Neural cell (in vitro differentiated cells): ENCODE data around the gene NTF4. TPM values are rescaled to one million over a fixed set of nuclear protein-coding genes. Genes with fewer than 3 reads are reported as not detected.
A peak's percentile ranks its signal among the peaks of the same experiment; 100 is the strongest.

Source experiments
- H2AFZ ChIP-seq: fragments of 200-600, 300-800 bp; sonication (generic), shearing (Covaris generic); 2 replicates; pipeline ENCODE4 v1.6.0; 2014; ENCODE audit warnings: low read depth, mild to moderate bottlenecking, antibody characterized with exemption, low read length, moderate library complexity
- H3F3A ChIP-seq: fragments of 200-600 bp; shearing (Covaris generic); 2 replicates; pipeline ENCODE4 v1.6.1; 2016; ENCODE audit warnings: mild to moderate bottlenecking, moderate library complexity, mixed read lengths, antibody characterized with exemption, low read length; ENCODE audit not compliant: insufficient read depth, poor library complexity, severe bottlenecking
- H3K27ac ChIP-seq: fragments of 200-600, 300-800 bp; sonication (generic), shearing (Covaris generic); 2 replicates; pipeline ENCODE4 v1.5.1; 2014; ENCODE audit warnings: mild to moderate bottlenecking, low read length, moderate library complexity
- H3K27me3 ChIP-seq: fragments of 300-800, 200-600 bp; sonication (generic), shearing (Covaris generic); 2 replicates; pipeline ENCODE4 v1.6.0; 2014; ENCODE audit warnings: mild to moderate bottlenecking, low read depth, low read length, moderate library complexity; ENCODE audit not compliant: insufficient read depth
- H3K36me3 ChIP-seq: fragments of 300-800, 200-600 bp; sonication (generic), shearing (Covaris generic); 2 replicates; pipeline ENCODE4 v1.5.1; 2014; ENCODE audit warnings: mild to moderate bottlenecking, antibody characterized with exemption, low read length, moderate library complexity; ENCODE audit not compliant: insufficient read depth
- H3K4me2 ChIP-seq: fragments of 300-800, 200-600 bp; sonication (generic), shearing (Covaris generic); 2 replicates; pipeline ENCODE4 v1.6.0; 2014; ENCODE audit warnings: mild to moderate bottlenecking, low read length
- H3K4me3 ChIP-seq: fragments of 300-800, 200-600 bp; sonication (generic), shearing (Covaris generic); 2 replicates; pipeline ENCODE4 v1.5.1; 2014; ENCODE audit warnings: mild to moderate bottlenecking, low read length, moderate library complexity
- H3K79me2 ChIP-seq: fragments of 200-600 bp; shearing (Covaris generic); replicated peaks from 2 replicates; pipeline ENCODE4 v1.6.0; 2014; ENCODE audit warnings: mild to moderate bottlenecking, low read length, moderate library complexity; ENCODE audit not compliant: insufficient read depth
- H3K9ac ChIP-seq: fragments of 300-800, 200-600 bp; sonication (generic), shearing (Covaris generic); 2 replicates; pipeline ENCODE4 v1.6.1; 2016; ENCODE audit warnings: mild to moderate bottlenecking, low read length, mixed read lengths
- H3K9me2 ChIP-seq: fragments of 200-600 bp; shearing (Covaris generic); 2 replicates; pipeline ENCODE4 v1.6.1; 2016; ENCODE audit warnings: mild to moderate bottlenecking, low read length, mixed read lengths; ENCODE audit not compliant: insufficient read depth
- H3K9me3 ChIP-seq: fragments of 200-600, 300-800 bp; sonication (generic), shearing (Covaris generic); 2 replicates; pipeline ENCODE4 v1.6.1; 2016; ENCODE audit warnings: mild to moderate bottlenecking, mixed run types, low read length, moderate library complexity, mixed read lengths
- H4K20me1 ChIP-seq: fragments of 200-600 bp; shearing (Covaris generic); 2 replicates; pipeline ENCODE4 v1.6.1; 2016; ENCODE audit warnings: mild to moderate bottlenecking, mixed run types; ENCODE audit not compliant: insufficient read depth
- EP300 ChIP-seq: fragments of 450-650 bp; conservative IDR thresholded peaks from 2 replicates; pipeline ENCODE4 v1.6.1; 2014; ENCODE audit warnings: antibody characterized with exemption, mild to moderate bottlenecking, moderate library complexity; ENCODE audit not compliant: poor library complexity, severe bottlenecking
- EZH2 ChIP-seq: fragments of 200-600, 300-800 bp; shearing (Covaris generic), sonication (generic); IDR thresholded peaks from 2 replicates; pipeline ENCODE4 v1.6.1; 2014; ENCODE audit warnings: antibody characterized with exemption, low read length, borderline replicate concordance, mild to moderate bottlenecking; ENCODE audit not compliant: insufficient read depth, poor library complexity, severe bottlenecking
- MXI1 ChIP-seq: fragments of 450-650 bp; conservative IDR thresholded peaks from 2 replicates; pipeline ENCODE4 v1.6.1; 2014; ENCODE audit warnings: antibody characterized with exemption, mild to moderate bottlenecking; ENCODE audit not compliant: poor library complexity, severe bottlenecking
- POLR2AphosphoS5 ChIP-seq: IDR thresholded peaks from 2 replicates; pipeline ENCODE4 v1.6.1; 2012
- RAD21 ChIP-seq: fragments of 450-650 bp; conservative IDR thresholded peaks from 2 replicates; pipeline ENCODE4 v1.6.1; 2014; ENCODE audit warnings: antibody characterized with exemption, mild to moderate bottlenecking, moderate library complexity
- SMC3 ChIP-seq: fragments of 450-650 bp; conservative IDR thresholded peaks from 2 replicates; pipeline ENCODE4 v1.6.1; 2014; ENCODE audit warnings: antibody characterized with exemption, mild to moderate bottlenecking, moderate library complexity; ENCODE audit not compliant: poor library complexity
- TAF1 ChIP-seq: IDR thresholded peaks from 2 replicates; pipeline ENCODE4 v1.6.1; 2012; ENCODE audit warnings: low read depth
- polyA plus RNA-seq: library from polyadenylated mRNA; depleted of rRNA; stranded (reverse); fragments of >200 nt; gene quantifications from 2 replicates; pipeline ENCODE4 v1.2.3, GENCODE V29; 2014
- TF ChIP-seq, protein P1 (sequence below): fragments of 450-650 bp; IDR thresholded peaks from 2 replicates; pipeline ENCODE4 v1.5.1; 2014; ENCODE audit warnings: antibody characterized with exemption, mild to moderate bottlenecking, moderate library complexity; ENCODE audit not compliant: poor library complexity, severe bottlenecking
- TF ChIP-seq, protein P2 (sequence below): IDR thresholded peaks from 2 replicates; pipeline ENCODE4 v1.6.1; 2012; ENCODE audit warnings: borderline replicate concordance

NTF4 gene
- polyA plus RNA-seq, 1 donor from 2014 or later = not detected

DNA sequence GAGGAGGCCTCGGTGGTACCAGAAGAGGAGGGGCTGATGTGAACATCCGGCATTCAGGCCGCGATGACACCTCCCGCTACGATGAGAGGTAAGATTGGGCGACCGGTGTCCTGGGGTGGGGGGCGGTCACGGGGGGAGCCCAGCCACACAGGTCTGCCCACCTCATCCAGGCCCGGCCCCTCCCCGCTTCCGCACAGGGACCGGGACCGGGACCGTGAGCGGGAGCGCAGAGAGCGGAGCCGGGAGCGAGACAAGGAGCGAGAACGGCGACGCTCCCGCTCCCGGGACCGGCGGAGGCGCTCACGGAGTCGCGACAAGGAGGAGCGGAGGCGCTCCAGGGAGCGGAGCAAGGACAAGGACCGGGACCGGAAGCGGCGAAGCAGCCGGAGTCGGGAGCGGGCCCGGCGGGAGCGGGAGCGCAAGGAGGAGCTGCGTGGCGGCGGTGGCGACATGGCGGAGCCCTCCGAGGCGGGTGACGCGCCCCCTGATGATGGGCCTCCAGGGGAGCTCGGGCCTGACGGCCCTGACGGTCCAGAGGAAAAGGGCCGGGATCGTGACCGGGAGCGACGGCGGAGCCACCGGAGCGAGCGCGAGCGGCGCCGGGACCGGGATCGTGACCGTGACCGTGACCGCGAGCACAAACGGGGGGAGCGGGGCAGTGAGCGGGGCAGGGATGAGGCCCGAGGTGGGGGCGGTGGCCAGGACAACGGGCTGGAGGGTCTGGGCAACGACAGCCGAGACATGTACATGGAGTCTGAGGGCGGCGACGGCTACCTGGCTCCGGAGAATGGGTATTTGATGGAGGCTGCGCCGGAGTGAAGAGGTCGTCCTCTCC, 43.2 kb upstream of the NTF4 start:
- Histone ChIP-seq H3K27me3 (no peaks in the 10 kb centered on the region), H3F3A (no peaks in the 10 kb centered on the region), H3K4me3 (no peak overlapping the region), H2AFZ (no peak overlapping the region), H3K27ac (no peak overlapping the region), H4K20me1 (peaks cover 3% of the 10 kb centered on the region), H3K9ac (no peak overlapping the region), H3K79me2 (no peaks in the 10 kb centered on the region), H3K9me2 (no peaks in the 10 kb centered on the region), H3K9me3 (no peaks in the 10 kb centered on the region), H3K36me3 (no peaks in the 10 kb centered on the region), H3K4me2 (no peak overlapping the region)
- TF ChIP-seq, protein P1, sequence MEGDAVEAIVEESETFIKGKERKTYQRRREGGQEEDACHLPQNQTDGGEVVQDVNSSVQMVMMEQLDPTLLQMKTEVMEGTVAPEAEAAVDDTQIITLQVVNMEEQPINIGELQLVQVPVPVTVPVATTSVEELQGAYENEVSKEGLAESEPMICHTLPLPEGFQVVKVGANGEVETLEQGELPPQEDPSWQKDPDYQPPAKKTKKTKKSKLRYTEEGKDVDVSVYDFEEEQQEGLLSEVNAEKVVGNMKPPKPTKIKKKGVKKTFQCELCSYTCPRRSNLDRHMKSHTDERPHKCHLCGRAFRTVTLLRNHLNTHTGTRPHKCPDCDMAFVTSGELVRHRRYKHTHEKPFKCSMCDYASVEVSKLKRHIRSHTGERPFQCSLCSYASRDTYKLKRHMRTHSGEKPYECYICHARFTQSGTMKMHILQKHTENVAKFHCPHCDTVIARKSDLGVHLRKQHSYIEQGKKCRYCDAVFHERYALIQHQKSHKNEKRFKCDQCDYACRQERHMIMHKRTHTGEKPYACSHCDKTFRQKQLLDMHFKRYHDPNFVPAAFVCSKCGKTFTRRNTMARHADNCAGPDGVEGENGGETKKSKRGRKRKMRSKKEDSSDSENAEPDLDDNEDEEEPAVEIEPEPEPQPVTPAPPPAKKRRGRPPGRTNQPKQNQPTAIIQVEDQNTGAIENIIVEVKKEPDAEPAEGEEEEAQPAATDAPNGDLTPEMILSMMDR = no peak
- TF ChIP-seq TAF1 (no peak), POLR2AphosphoS5 (no peak)

DNA sequence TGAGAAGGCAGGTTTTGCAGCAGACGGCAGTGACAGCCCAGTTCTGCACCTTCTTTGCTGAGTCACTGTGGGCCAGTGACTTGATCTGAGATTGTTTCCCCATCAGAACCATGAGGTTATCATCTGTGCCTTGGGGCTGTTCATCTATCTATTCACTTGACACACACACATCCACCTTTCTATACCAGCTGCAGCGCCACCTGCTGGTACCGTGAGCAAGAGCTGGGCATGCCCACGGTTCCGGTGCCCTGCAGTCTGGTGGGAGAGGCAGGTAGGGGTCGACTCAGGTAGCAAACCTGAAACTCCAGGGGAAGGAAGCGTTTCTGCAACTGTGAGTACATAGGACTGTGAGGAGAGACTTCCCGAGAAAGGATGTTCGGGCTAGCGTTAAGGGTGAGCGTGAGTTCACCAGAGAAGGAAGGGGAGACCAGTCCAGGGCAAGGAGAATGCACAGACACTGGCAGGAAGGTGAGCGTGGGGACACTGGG, 42.1 kb upstream of the NTF4 start:
- Histone ChIP-seq H4K20me1 (peaks cover 3% of the 10 kb centered on the region), H2AFZ (no peak overlapping the region), H3K27ac (no peak overlapping the region), H3K4me3 (no peak overlapping the region), H3K9me2 (no peaks in the 10 kb centered on the region), H3K9ac (no peak overlapping the region), H3K36me3 (no peaks in the 10 kb centered on the region), H3K4me2 (no peak overlapping the region), H3K9me3 (no peaks in the 10 kb centered on the region), H3F3A (no peaks in the 10 kb centered on the region), H3K79me2 (no peaks in the 10 kb centered on the region), H3K27me3 (no peaks in the 10 kb centered on the region)
- TF ChIP-seq SMC3 = peak; percentile 64
- TF ChIP-seq RAD21 = peak; percentile 51
- TF ChIP-seq EZH2 = no peak
- TF ChIP-seq, protein P1 = peak; percentile 82
- no peak for TF ChIP-seq POLR2AphosphoS5
- no peak for TF ChIP-seq MXI1

DNA sequence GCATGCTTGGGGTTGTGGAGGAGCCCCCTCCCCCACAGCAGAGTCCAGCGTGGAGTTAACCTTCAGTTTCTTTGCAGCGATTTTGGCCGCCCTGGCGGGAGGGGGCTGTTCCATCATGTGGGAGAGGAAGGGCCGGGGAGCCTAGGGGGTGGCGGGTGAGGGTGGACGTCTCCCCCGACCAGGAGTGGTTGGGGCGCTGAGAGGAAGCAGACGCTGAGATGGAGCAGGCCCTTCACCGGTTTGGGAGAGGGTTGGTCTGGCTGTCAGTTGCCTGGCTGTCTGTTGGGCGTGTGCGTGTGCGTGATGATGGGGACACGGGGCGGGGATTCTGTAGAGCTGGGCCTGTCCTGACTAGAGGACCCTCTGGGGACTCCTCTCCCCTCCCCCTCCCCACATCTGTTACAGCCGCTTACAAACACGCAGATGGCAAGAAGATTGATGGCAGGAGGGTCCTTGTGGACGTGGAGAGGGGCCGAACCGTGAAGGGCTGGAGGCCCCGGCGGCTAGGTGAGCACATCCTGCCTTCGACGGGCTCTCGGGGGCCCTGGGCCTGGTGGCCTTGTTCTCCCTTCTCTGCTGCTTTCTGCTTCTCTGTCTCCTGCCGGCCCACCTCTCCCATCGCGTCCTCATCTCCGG, 39.7 kb upstream of the NTF4 start:
- Histone ChIP-seq H3K4me2 (no peak overlapping the region), H3K36me3 (no peaks in the 10 kb centered on the region), H3K27ac (no peak overlapping the region), H3K27me3 (no peaks in the 10 kb centered on the region), H2AFZ (no peak overlapping the region), H3K79me2 (no peaks in the 10 kb centered on the region), H3F3A (no peaks in the 10 kb centered on the region), H3K9me3 (no peaks in the 10 kb centered on the region), H3K9me2 (no peaks in the 10 kb centered on the region), H4K20me1 (peaks cover 3% of the 10 kb centered on the region), H3K9ac (no peak overlapping the region), H3K4me3 (no peak overlapping the region)
- TF ChIP-seq MXI1 = no peak
- TF ChIP-seq, protein P2, sequence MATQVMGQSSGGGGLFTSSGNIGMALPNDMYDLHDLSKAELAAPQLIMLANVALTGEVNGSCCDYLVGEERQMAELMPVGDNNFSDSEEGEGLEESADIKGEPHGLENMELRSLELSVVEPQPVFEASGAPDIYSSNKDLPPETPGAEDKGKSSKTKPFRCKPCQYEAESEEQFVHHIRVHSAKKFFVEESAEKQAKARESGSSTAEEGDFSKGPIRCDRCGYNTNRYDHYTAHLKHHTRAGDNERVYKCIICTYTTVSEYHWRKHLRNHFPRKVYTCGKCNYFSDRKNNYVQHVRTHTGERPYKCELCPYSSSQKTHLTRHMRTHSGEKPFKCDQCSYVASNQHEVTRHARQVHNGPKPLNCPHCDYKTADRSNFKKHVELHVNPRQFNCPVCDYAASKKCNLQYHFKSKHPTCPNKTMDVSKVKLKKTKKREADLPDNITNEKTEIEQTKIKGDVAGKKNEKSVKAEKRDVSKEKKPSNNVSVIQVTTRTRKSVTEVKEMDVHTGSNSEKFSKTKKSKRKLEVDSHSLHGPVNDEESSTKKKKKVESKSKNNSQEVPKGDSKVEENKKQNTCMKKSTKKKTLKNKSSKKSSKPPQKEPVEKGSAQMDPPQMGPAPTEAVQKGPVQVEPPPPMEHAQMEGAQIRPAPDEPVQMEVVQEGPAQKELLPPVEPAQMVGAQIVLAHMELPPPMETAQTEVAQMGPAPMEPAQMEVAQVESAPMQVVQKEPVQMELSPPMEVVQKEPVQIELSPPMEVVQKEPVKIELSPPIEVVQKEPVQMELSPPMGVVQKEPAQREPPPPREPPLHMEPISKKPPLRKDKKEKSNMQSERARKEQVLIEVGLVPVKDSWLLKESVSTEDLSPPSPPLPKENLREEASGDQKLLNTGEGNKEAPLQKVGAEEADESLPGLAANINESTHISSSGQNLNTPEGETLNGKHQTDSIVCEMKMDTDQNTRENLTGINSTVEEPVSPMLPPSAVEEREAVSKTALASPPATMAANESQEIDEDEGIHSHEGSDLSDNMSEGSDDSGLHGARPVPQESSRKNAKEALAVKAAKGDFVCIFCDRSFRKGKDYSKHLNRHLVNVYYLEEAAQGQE = no peak
- TF ChIP-seq, protein P1 = no peak
- no peak for TF ChIP-seq EZH2
- no peak for TF ChIP-seq RAD21
- no peak for TF ChIP-seq EP300
- no peak for TF ChIP-seq TAF1
- no peak for TF ChIP-seq POLR2AphosphoS5
- no peak for TF ChIP-seq SMC3
